Retinal pigment epithelial cell (primary cell): ENCODE data around the gene GCA.

Experiments used
- DNase-seq: peaks from one replicate; pipeline ENCODE4 v3.0.0-alpha.2; 2010; ENCODE audit warnings: low read depth
- H3K4me3 ChIP-seq: 2 replicates; pipeline ENCODE4 v1.5.1; 2011; ENCODE audit warnings: mild to moderate bottlenecking, low read length, control low read depth, moderate library complexity
- CTCF ChIP-seq: conservative IDR thresholded peaks from 2 replicates; pipeline ENCODE4 v1.5.1; 2011; ENCODE audit warnings: low read depth, low read length, control low read depth, inconsistent platforms

GCA gene

GRCh38 chr2:162403884-162404283 is 60.0 kb downstream of the GCA start:
- no peak for TF ChIP-seq CTCF
- DNase-seq = peak; percentile 64
- H3K4me3 ChIP-seq = no peak overlapping the region
